ENCODE data around the gene UGT1A5. TPM values are rescaled to one million over a fixed set of nuclear protein-coding genes. Genes with fewer than 3 reads are reported as not detected.

UGT1A5 gene
- polyA plus RNA-seq (2014; cell fraction: cytosol; rRNA removed) = not detected in 2 replicates
- not detected in 2 replicates for polyA plus RNA-seq (2014; cell fraction: nucleus; rRNA removed)

GRCh38 chr2:233712611-233713261, at the start of gene UGT1A5:
TSS of gene UGT1A5 (plus strand) at chr2:233712907. CDS start at chr2:233712992, 85 bp downstream.
- DNase-seq (ENCODE audit: low spot score) = no peak

- DNase-seq (ENCODE audit: low spot score) = no peak
Observed at GRCh38 chr2:233663911-233664310, 48.8 kb upstream of the UGT1A5 start.

- no peak for DNase-seq (ENCODE audit: low spot score)
Observed at GRCh38 chr2:233668605-233669260, 44.0 kb upstream of the UGT1A5 start.

GRCh38 chr2:233671290-233672161, 41.2 kb upstream of the UGT1A5 start, which contains the start of gene UGT1A9:
TSS of gene UGT1A9 (plus strand) at chr2:233671898. CDS start at chr2:233671935, 37 bp downstream.
- no peak for DNase-seq (ENCODE audit: low spot score)

GRCh38 chr2:233672886-233673285, 39.8 kb upstream of the UGT1A5 start:
- no peak for DNase-seq (ENCODE audit: low spot score)

- DNase-seq (ENCODE audit: low spot score) = no peak
Observed at GRCh38 chr2:233673896-233674295, 38.8 kb upstream of the UGT1A5 start.

- DNase-seq (ENCODE audit: low spot score) = no peak
Observed at GRCh38 chr2:233674314-233674713, 38.4 kb upstream of the UGT1A5 start.

- DNase-seq (ENCODE audit: low spot score) = peak; percentile 36
Observed at GRCh38 chr2:233674995-233675394, 37.7 kb upstream of the UGT1A5 start.

GRCh38 chr2:233676046-233676445, 36.7 kb upstream of the UGT1A5 start:
- DNase-seq (ENCODE audit: low spot score) = no peak

GRCh38 chr2:233679196-233679595, 33.5 kb upstream of the UGT1A5 start:
- no peak for DNase-seq (ENCODE audit: low spot score)

- no peak for DNase-seq (ENCODE audit: low spot score)
Observed at GRCh38 chr2:233680361-233681045, 32.2 kb upstream of the UGT1A5 start.

- no peak for DNase-seq (ENCODE audit: low spot score)
Observed at GRCh38 chr2:233681521-233682099, 31.1 kb upstream of the UGT1A5 start, which contains the start of gene UGT1A7. TSS of gene UGT1A7 (plus strand) at chr2:233681901. CDS start at chr2:233681938, 37 bp downstream.

GRCh38 chr2:233684640-233685039, 28.1 kb upstream of the UGT1A5 start:
- no peak for DNase-seq (ENCODE audit: low spot score)

GRCh38 chr2:233686928-233687327, 25.8 kb upstream of the UGT1A5 start:
- DNase-seq (ENCODE audit: low spot score) = no peak

- DNase-seq (ENCODE audit: low spot score) = no peak
Observed at GRCh38 chr2:233688341-233688740, 24.4 kb upstream of the UGT1A5 start.

- DNase-seq (ENCODE audit: low spot score) = no peak
Observed at GRCh38 chr2:233689031-233689430, 23.7 kb upstream of the UGT1A5 start.

GRCh38 chr2:233689501-233689900, 23.2 kb upstream of the UGT1A5 start:
- DNase-seq (ENCODE audit: low spot score) = no peak

- no peak for DNase-seq (ENCODE audit: low spot score)
Observed at GRCh38 chr2:233690444-233690843, 22.3 kb upstream of the UGT1A5 start.

- DNase-seq (ENCODE audit: low spot score) = no peak
Observed at GRCh38 chr2:233691443-233692433, 21.0 kb upstream of the UGT1A5 start.

GRCh38 chr2:233692648-233693047, 20.1 kb upstream of the UGT1A5 start, which contains the start of gene UGT1A6:
TSS of gene UGT1A6 (plus strand) at chr2:233692890. CDS start at chr2:233693005, 115 bp downstream.
- DNase-seq (ENCODE audit: low spot score) = no peak

All from SK-N-DZ (cell line).